Right cardiac atrium (tissue), 5 donors: Measurements from ENCODE around the gene CD244. TPM values are rescaled to one million over a fixed set of nuclear protein-coding genes. Genes with fewer than 3 reads are reported as not detected.

Experiments used
- ATAC-seq, 2 donors: fragments of 200-7000 bp; cut with Tn5 transposase; one replicate each; pipeline versions ENCODE4 v1.8.0 to v1.9.1; 2020; ENCODE audit warnings: moderate library complexity in 2 of 2, mild to moderate bottlenecking in 1 of 2
- DNase-seq, 3 donors: peaks; one replicate each; pipeline ENCODE4 v3.0.0-alpha.2; 2020
- H3K27ac ChIP-seq: one replicate; pipeline ENCODE4 v1.5.1; 2013; ENCODE audit warnings: mild to moderate bottlenecking, low read length, control low read depth, moderate library complexity
- H3K27me3 ChIP-seq: one replicate; pipeline ENCODE4 v1.6.1; 2013; ENCODE audit not compliant: control insufficient read depth, insufficient read depth
- H3K4me1 ChIP-seq: one replicate; pipeline ENCODE4 v1.6.1; 2013; ENCODE audit warnings: low read length; ENCODE audit not compliant: control insufficient read depth, insufficient read depth
- H3K4me3 ChIP-seq: one replicate; pipeline ENCODE4 v1.5.1; 2013; ENCODE audit warnings: low read length, control low read depth
- H3K9me3 ChIP-seq: one replicate; pipeline ENCODE4 v1.6.1; 2013; ENCODE audit warnings: low read length; ENCODE audit not compliant: control insufficient read depth
- WGBS: extraction: QIAGEN DNeasy Blood & Tissue Kit; methylation state at CpG from one replicate; pipeline ENCODE4 v1.1.7; 2013; 5-methylcytosine and 5-hydroxymethylcytosine counted together
- intact Hi-C, 4 donors: fragments of 100-400 bp; cut with DNase I; formaldehyde crosslinking; loops; one replicate each; pipeline versions ENCODE4 v1.11.0 to v1.14.0; 2022 to 2023
- polyA plus RNA-seq: library from polyadenylated mRNA; stranded (reverse); fragments of 200-250 nt; gene quantifications from one replicate; pipeline ENCODE4 v1.2.3, GENCODE V29; 2013
- total RNA-seq, 4 donors: library from RNA; stranded (reverse); fragmentation: NEBNext Ultra II Directional; extraction: Animal tissue kit (Norgen Biotek cat#: 25700); gene quantifications; one replicate each; pipeline ENCODE4 v1.2.1, GENCODE V29; 2021
- donor health status: healthy with polysubstance abuse.
- donor health status: DM: no; HTN: yes; CAD: no.
- donor health status: DM: no; HTN: no; CAD: no.
- donor health status: DM: no; HTN: yes; CAD: no; lungs with severe emphysema.
- donor health status: DM: yes; HTN: yes; CAD: no.

The CD244 gene
- total and polyA plus RNA-seq, 5 donors, result 0.29 to 2.3 (median 0.64) TPM

GRCh38 chr1:160811147-160811546, 51.5 kb downstream of the CD244 start:
- no peak overlapping the region for H3K4me3 ChIP-seq
- ATAC-seq, result no peak
- peaks cover 2% of the 10 kb centered on the region for H3K9me3 ChIP-seq
- WGBS, result 83% methylated on average over 2 of the region's 2 CpGs
- DNase-seq, result no peak
- no peaks in the 10 kb centered on the region for H3K4me1 ChIP-seq
- H3K27me3 ChIP-seq, result no peaks in the 10 kb centered on the region
- no peak overlapping the region for H3K27ac ChIP-seq
- intact Hi-C loops, result no loop called here

DNA sequence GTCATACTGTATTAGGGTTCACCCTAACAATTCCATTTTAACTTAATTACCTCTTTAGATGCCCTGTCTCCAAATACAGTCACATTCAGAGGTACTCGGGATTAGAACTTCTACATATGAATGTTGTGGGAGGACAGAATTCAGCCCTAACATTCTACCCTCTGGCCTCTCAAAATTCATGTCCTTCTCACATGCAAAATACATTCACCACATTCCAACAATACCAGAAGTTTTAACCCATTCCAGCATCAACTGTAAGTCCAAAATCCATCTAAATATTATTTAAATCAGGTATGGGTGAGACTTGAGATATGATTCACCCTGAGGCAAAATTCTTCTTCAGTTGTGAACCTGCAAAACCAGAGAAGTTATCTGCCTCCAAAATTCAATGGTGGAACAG, 52.2 kb downstream of the CD244 start:
- Histone ChIP-seq H3K27ac (no peak overlapping the region), H3K4me3 (no peak overlapping the region), H3K4me1 (no peaks in the 10 kb centered on the region), H3K9me3 (peaks cover 2% of the 10 kb centered on the region), H3K27me3 (no peaks in the 10 kb centered on the region)
- WGBS, result 53% methylated on average over 1 of the region's 1 CpG
- ATAC-seq (no peak), DNase-seq (no peak)
- intact Hi-C loops, result no loop called here

GRCh38 chr1:160808289-160808688, 54.4 kb downstream of the CD244 start:
- no peak for ATAC-seq

DNA sequence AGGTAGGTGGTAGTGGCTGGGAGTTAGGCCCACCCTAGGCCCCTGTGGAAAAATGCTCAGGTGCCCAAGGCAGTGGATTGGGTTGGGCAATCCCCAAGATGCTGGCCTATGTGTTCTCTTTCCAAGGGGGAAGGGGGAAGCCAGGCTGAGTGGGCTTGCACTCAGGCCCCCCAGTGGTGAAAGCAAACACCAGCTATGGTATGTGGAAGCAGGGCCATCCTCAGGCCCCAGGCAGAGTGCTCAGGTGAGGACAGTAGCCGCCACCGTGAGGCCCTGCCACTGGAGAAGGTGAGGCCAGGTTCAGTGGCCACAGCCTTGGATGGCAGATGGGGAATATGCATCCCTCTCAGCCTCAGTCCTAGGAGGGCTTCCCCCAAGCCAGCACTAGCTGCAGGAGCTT, 54.9 kb downstream of the CD244 start:
- Histone ChIP-seq H3K9me3 (peaks cover 2% of the 10 kb centered on the region), H3K4me3 (no peak overlapping the region), H3K27ac (no peak overlapping the region), H3K27me3 (no peaks in the 10 kb centered on the region), H3K4me1 (no peaks in the 10 kb centered on the region)
- intact Hi-C loops, result no loop called here
- DNase-seq (no peak), ATAC-seq (no peak)
- WGBS, result 89% methylated on average over 2 of the region's 2 CpGs

More at GRCh38 chr1:160808289-160808688, 54.4 kb downstream of the CD244 start:
- DNase-seq, result no peak
- 85% methylated on average over 3 of the region's 3 CpGs for WGBS
- peaks cover 2% of the 10 kb centered on the region for H3K9me3 ChIP-seq
- no peaks in the 10 kb centered on the region for H3K27me3 ChIP-seq
- H3K4me3 ChIP-seq, result no peak overlapping the region
- intact Hi-C loops, result no loop called here
- no peaks in the 10 kb centered on the region for H3K4me1 ChIP-seq
- no peak overlapping the region for H3K27ac ChIP-seq

DNA sequence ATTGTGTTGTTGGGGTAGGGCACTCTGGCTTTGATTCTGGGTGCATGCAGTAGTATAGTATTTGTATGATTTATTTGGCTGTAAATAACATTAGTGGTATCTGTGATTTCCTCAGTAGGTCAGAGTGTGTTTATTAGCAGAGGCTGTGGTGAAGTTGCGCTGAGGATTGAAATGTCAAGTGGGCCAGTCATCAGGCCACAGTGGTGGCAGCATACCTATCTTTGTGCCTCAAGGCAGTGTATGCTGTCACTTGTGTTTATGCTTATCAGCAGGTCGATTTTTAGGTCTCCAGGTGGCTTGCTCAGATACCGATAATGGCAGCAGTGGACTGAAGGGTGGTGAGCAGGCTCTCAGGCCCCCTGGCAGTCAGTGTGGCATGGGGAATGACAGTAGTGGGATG, 55.4 kb downstream of the CD244 start:
- intact Hi-C loops, result no loop called here
- DNase-seq (no peak), ATAC-seq (no peak)
- Histone ChIP-seq H3K4me3 (no peak overlapping the region), H3K4me1 (no peaks in the 10 kb centered on the region), H3K27me3 (no peaks in the 10 kb centered on the region), H3K27ac (no peak overlapping the region), H3K9me3 (peaks cover 2% of the 10 kb centered on the region)
- 78% methylated on average over 3 of the region's 3 CpGs for WGBS

GRCh38 chr1:160806784-160807183, 55.9 kb downstream of the CD244 start:
- H3K4me1 ChIP-seq, result no peaks in the 10 kb centered on the region
- DNase-seq, result no peak
- H3K4me3 ChIP-seq, result no peak overlapping the region
- intact Hi-C loops, result no loop called here
- H3K27me3 ChIP-seq, result no peaks in the 10 kb centered on the region
- no peak overlapping the region for H3K27ac ChIP-seq
- peaks cover 2% of the 10 kb centered on the region for H3K9me3 ChIP-seq
- no peak for ATAC-seq

DNA sequence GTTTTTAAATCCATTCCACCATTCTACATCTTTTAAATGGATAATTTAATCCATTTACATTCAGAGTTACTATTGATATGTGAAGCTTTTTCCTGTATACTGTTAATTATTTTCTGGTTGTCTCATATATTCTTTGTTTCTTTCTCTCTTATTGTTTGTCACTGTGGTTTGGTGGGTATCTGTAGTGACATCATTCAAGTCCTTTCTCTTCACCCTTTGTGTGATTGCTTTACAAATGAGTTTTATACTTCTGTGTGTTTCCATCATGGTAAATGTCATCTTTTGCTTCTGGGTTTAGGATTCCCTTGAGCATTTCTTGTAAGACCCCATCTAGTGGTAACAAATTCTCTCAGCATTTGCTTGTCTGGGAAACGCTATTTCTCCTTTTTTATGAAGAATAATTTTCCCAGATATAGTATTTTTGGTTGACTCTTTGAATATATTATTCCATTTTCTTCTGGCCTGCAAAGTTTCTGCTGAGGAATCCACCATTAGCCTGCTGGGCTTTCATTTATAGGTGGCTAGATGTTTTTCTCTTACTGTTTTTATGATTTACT, 56.5 kb downstream of the CD244 start:
- Histone ChIP-seq H3K4me1 (no peaks in the 10 kb centered on the region), H3K27ac (no peak overlapping the region), H3K4me3 (no peak overlapping the region), H3K27me3 (no peaks in the 10 kb centered on the region), H3K9me3 (peaks cover 2% of the 10 kb centered on the region)
- ATAC-seq (no peak), DNase-seq (no peak)
- 64% methylated on average over 1 of the region's 1 CpG for WGBS
- intact Hi-C loops, result no loop called here

DNA sequence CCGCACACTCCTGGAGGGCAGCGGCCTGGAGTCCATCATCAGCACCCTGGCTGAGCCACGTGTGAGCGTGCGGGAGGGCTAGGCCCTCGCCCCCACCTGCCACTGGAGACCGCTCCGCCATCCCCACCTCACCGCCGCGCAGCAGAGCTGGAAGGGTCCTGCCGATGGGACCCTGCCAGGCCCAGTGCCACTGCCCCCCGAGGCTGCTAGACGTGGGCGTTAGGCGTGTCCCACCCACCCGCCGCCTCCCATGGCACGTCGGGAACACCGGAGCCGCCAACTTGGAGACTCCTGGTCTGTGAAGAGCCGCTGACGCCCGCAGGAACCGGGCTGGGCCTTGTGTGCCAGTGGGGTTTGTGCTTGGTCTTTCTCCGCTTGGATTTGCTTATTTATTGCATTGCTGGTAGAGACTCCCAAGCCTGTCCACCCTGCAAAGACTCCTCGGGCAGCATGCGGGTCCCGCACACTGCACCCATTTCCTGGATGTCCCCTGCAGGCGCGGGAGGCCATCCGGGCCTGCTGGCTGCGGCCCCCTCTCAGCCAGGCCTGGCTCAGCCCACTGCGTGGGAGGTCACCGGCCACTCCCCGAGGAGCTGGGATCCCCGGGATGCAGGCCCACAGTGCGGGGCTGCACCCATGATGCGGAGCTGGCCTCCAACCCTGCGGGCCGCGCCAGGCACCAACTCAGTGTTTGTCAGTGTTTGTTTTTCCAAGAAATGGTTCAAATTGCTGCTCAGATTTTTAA, 60.7 kb downstream of the CD244 start:
- Histone ChIP-seq H3K4me3 (no peak overlapping the region), H3K27ac (no peak overlapping the region), H3K27me3 (no peaks in the 10 kb centered on the region), H3K9me3 (no peaks in the 10 kb centered on the region), H3K4me1 (no peaks in the 10 kb centered on the region)
- intact Hi-C loops, result no loop called here
- ATAC-seq (no peak), DNase-seq (peak in 1 of 3 donors; percentile 59)
- 93% methylated on average over 43 of the region's 43 CpGs for WGBS

DNA sequence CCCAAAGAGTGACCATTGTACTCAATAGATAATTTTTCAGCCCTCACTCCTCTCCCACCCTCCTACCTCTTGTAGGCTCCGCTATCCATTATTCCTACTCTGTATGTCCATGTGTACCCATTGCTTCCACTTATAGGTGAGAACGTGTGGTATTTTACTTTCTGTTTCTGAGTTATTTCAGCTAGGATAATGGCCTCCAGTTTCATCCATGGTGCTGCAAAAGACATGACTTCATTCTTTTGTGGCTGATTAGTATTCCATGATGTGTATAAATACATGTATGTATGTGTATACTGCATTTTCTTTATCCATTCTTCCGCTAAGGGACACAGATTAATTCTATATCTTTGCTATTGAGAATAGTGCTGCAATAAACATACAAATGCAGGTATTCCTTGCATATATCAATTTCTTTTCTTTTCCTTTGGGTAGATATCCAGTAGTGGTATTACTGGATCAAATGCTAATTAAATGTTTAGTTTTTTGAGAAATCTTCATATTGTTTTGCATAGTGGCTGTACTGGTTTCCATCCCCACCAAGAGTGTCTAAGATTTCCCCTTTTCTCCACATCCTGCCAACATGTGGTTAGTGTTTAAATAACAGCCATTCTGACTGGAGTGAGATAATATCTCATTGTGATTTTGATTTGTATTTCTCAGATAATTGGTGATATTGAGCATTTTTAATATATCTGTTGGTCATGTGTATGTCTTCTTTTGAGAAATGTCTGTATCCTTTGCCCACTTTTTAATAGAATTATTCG, 61.9 kb downstream of the CD244 start:
- Histone ChIP-seq H3K9me3 (no peaks in the 10 kb centered on the region), H3K4me1 (no peaks in the 10 kb centered on the region), H3K4me3 (no peak overlapping the region), H3K27ac (no peak overlapping the region), H3K27me3 (no peaks in the 10 kb centered on the region)
- intact Hi-C loops, result no loop called here
- 48% methylated on average over 4 of the region's 4 CpGs for WGBS
- ATAC-seq, result no peak
- no peak for DNase-seq

GRCh38 chr1:160800142-160800541, 62.5 kb downstream of the CD244 start:
- 99% methylated on average over 1 of the region's 1 CpG for WGBS
- Histone ChIP-seq H3K27ac (no peak overlapping the region), H3K27me3 (no peaks in the 10 kb centered on the region), H3K9me3 (no peaks in the 10 kb centered on the region), H3K4me1 (no peaks in the 10 kb centered on the region), H3K4me3 (no peak overlapping the region)
- intact Hi-C loops, result no loop called here
- DNase-seq (no peak), ATAC-seq (no peak)

- ATAC-seq, result no peak
- WGBS, result 85% methylated on average over 5 of the region's 5 CpGs
- H3K4me3 ChIP-seq, result no peak overlapping the region
- H3K9me3 ChIP-seq, result no peaks in the 10 kb centered on the region
- no peaks in the 10 kb centered on the region for H3K27me3 ChIP-seq
- H3K27ac ChIP-seq, result no peak overlapping the region
- DNase-seq, result no peak
- intact Hi-C loops, result no loop called here
- H3K4me1 ChIP-seq, result no peaks in the 10 kb centered on the region
These were observed 63.0 kb downstream of the CD244 start for GRCh38 chr1:160799641-160800040.
